ENCODE data around the gene FAM229A. TPM values are rescaled to one million over a fixed set of nuclear protein-coding genes. Genes with fewer than 3 reads are reported as not detected.

FAM229A gene
- total and polyA plus RNA-seq, 9 of the 15 experiments (the other 6 are each of a cell fraction or from before 2014, with no cell fraction given), result 0.04 to 21.6 (median 7.4) TPM

- TF ChIP-seq ZNF318 (IDR thresholded peaks at IDR 0.05; ENCODE audit: borderline replicate concordance in 1 of 2, low read depth in 1 of 2) (peak in 1 of 2 experiments; percentile 33; a peak in 1 of 4 replicates), TFAM (CRISPR knock-in tag; conservative IDR thresholded peaks at IDR 0.05) (no peak), ZNF639 (CRISPR knock-in tag; conservative IDR thresholded peaks at IDR 0.05 in 1 of 2, IDR thresholded peaks at IDR 0.05 in 1 of 2) (peak in 1 of 2 experiments; percentile 79; a peak in 1 of 4 replicates), BCL6 (CRISPR knock-in tag; IDR thresholded peaks at IDR 0.05) (no peak), SNIP1 (IDR thresholded peaks at IDR 0.05; ENCODE audit: low read depth) (0 out of 2 replicates have a peak, but pooled peaks have one; percentile 12), ELF4 (CRISPR knock-in tag; IDR thresholded peaks at IDR 0.05) (no peak; the same call in 1 of the 2 replicates), CSDE1 (IDR thresholded peaks at IDR 0.05) (0 out of 4 replicates have a peak, but pooled peaks of 1 of the 2 experiments have one; percentile 17), ZBTB49 (CRISPR knock-in tag; IDR thresholded peaks at IDR 0.05; ENCODE audit: borderline replicate concordance) (no peak), EP400 (IDR thresholded peaks at IDR 0.05) (peak; percentile 76), TAF15 (IDR thresholded peaks at IDR 0.05; ENCODE audit: low read depth, low read length) (no peak), MBD2 (IDR thresholded peaks at IDR 0.05; ENCODE audit: borderline replicate concordance, low read depth) (peak; percentile 82), TAF9B (IDR thresholded peaks at IDR 0.05; ENCODE audit: partially characterized antibody) (peak; percentile 69), RAD51 (IDR thresholded peaks at IDR 0.05; ENCODE audit: borderline replicate concordance, low read depth) (peak; percentile 63; the same call in 1 of the 2 replicates), ZFP36 (IDR thresholded peaks at IDR 0.05; ENCODE audit: low read depth, low read length, partially characterized antibody) (no peak)
Observed at GRCh38 chr1:32390904-32391870, 28.9 kb upstream of the FAM229A start (continued).

Measured in K562 (cell line).